K562 (cell line): ENCODE measurements around the gene NR0B1. TPM values are rescaled to one million over a fixed set of nuclear protein-coding genes. Genes with fewer than 3 reads are reported as not detected.

Experiments
- CREM ChIP-seq: IDR thresholded peaks from 2 replicates; pipeline ENCODE4 v1.6.1; 2014; ENCODE audit warnings: antibody characterized with exemption, low read depth
- HIVEP1 ChIP-seq: fragments of 250-450 bp; sonication (Bioruptor Pico); IDR thresholded peaks from 2 replicates; pipeline ENCODE4 v1.4.0; 2020; ENCODE audit warnings: mild to moderate bottlenecking
- MCM3 ChIP-seq: fragments of 450-650 bp; IDR thresholded peaks from 2 replicates; pipeline ENCODE4 v1.6.1; 2016
- MECOM ChIP-seq: fragments of 250-450 bp; sonication (Bioruptor Pico); IDR thresholded peaks from 2 replicates; pipeline ENCODE4 v1.8.0; 2022; ENCODE audit warnings: inconsistent platforms
- NFRKB ChIP-seq: fragments of 450-650 bp; IDR thresholded peaks from 2 replicates; pipeline ENCODE4 v1.6.1; 2016; ENCODE audit warnings: low read depth
- NR2C2 ChIP-seq, 2 experiments: fragments of 200-800 bp in 1 of 2; sonication (Bioruptor generic) in 1 of 2; sonication (generic) in 1 of 2; formaldehyde crosslinking in 1 of 2; IDR thresholded peaks; 2 replicates each; pipeline versions ENCODE4 v1.6.1 to v1.8.0; 2016 to 2022; ENCODE audit warnings: mild to moderate bottlenecking in 1 of 2, missing compliant biosample characterization in 1 of 2, missing genetic modification characterization in 1 of 2, missing genetic modification reagents in 1 of 2
- PHTF2 ChIP-seq: fragments of 250-450 bp; sonication (Bioruptor Pico); IDR thresholded peaks from 2 replicates; pipeline ENCODE4 v1.5.0; 2021; ENCODE audit warnings: mild to moderate bottlenecking
- RBM14 ChIP-seq: fragments of 200-400 bp; formaldehyde crosslinking; IDR thresholded peaks from 2 replicates; pipeline ENCODE4 v1.6.1; 2018; ENCODE audit warnings: low read depth, mild to moderate bottlenecking, low read length, moderate library complexity, borderline replicate concordance; ENCODE audit not compliant: insufficient read depth
- SIRT6 ChIP-seq: IDR thresholded peaks from one replicate; pipeline ENCODE4 v1.6.1; 2012; ENCODE audit warnings: low read depth, mild to moderate bottlenecking, control low read depth, inconsistent platforms, low read length, moderate library complexity
- SRSF3 ChIP-seq: fragments of 200-400 bp; formaldehyde crosslinking; IDR thresholded peaks from 2 replicates; pipeline ENCODE4 v1.6.1; 2016; ENCODE audit warnings: mild to moderate bottlenecking, low read length, moderate library complexity; ENCODE audit not compliant: insufficient read depth
- TARDBP ChIP-seq: fragments of 450-650 bp; IDR thresholded peaks from 2 replicates; pipeline ENCODE4 v1.6.1; 2016
- TEAD1 ChIP-seq, 2 experiments: fragments of 450-650 bp in 1 of 2; sonication (generic) in 1 of 2; formaldehyde crosslinking; IDR thresholded peaks; 2 replicates each; pipeline versions ENCODE4 v1.4.0 to v1.8.0; 2020 to 2022; ENCODE audit warnings: mild to moderate bottlenecking in 2 of 2, missing genetic modification reagents in 1 of 2
- ZNF24 ChIP-seq: fragments of 450-650 bp; IDR thresholded peaks from 2 replicates; pipeline ENCODE4 v1.6.1; 2016
- ZNF253 ChIP-seq: fragments of 250-450 bp; sonication (Bioruptor Pico); conservative IDR thresholded peaks from 2 replicates; pipeline ENCODE4 v1.6.1; 2021; ENCODE audit warnings: mild to moderate bottlenecking
- ZNF785 ChIP-seq: fragments of 250-450 bp; sonication (Bioruptor Pico); IDR thresholded peaks from 2 replicates; pipeline ENCODE4 v1.4.0; 2020; ENCODE audit warnings: mild to moderate bottlenecking
- polyA plus RNA-seq, 8 experiments: library from polyadenylated mRNA; depleted of rRNA in 4 of 8; stranded (reverse) in 5 of 8; unstranded in 3 of 8; fragments of >200 nt; fragmentation: Nextera tagmentation in 2 of 8; fragmentation: Illumina TruSeq in 1 of 8; extraction: Ambion mirVana in 2 of 8; extraction: Trizol in 1 of 8; gene quantifications; 2 replicates each; pipeline versions ENCODE4 v1.2.1 to v1.2.3, GENCODE V29; 2011 to 2014; ENCODE audit warnings: inconsistent platforms in 1 of 8, missing spikeins in 1 of 8
- total RNA-seq, 7 experiments: library from RNA; depleted of rRNA in 6 of 7; stranded (reverse); fragments of >200 nt in 6 of 7; fragmentation: Illumina TruSeq in 2 of 7; extraction: Trizol in 2 of 7; gene quantifications; 2 replicates each; pipeline versions ENCODE4 v1.2.1 to v1.2.3, GENCODE V29; 2011 to 2021; ENCODE audit warnings: low replicate concordance in 1 of 7
- TF ChIP-seq, protein P1 (sequence below), 2 experiments: fragments of 450-650 bp; IDR thresholded peaks; 2 replicates each; pipeline ENCODE4 v1.6.1; 2016; ENCODE audit warnings: mild to moderate bottlenecking in 2 of 2, borderline replicate concordance in 1 of 2, low read depth in 1 of 2, moderate library complexity in 1 of 2
- TF ChIP-seq, protein P2 (sequence below), 2 experiments: IDR thresholded peaks; 2 replicates each; pipeline ENCODE4 v1.6.1; 2012; ENCODE audit warnings: improper control_type of control experiment in 2 of 2, low read depth in 2 of 2, low read length in 2 of 2, borderline replicate concordance in 1 of 2

NR0B1 gene
- total and polyA plus RNA-seq, 9 of the 15 experiments (the other 6 are each of a cell fraction or from before 2014, with no cell fraction given) = not detected

GRCh38 chrX:30283456-30284200, 25.6 kb downstream of the NR0B1 start (continued):
- TF ChIP-seq, protein P1, sequence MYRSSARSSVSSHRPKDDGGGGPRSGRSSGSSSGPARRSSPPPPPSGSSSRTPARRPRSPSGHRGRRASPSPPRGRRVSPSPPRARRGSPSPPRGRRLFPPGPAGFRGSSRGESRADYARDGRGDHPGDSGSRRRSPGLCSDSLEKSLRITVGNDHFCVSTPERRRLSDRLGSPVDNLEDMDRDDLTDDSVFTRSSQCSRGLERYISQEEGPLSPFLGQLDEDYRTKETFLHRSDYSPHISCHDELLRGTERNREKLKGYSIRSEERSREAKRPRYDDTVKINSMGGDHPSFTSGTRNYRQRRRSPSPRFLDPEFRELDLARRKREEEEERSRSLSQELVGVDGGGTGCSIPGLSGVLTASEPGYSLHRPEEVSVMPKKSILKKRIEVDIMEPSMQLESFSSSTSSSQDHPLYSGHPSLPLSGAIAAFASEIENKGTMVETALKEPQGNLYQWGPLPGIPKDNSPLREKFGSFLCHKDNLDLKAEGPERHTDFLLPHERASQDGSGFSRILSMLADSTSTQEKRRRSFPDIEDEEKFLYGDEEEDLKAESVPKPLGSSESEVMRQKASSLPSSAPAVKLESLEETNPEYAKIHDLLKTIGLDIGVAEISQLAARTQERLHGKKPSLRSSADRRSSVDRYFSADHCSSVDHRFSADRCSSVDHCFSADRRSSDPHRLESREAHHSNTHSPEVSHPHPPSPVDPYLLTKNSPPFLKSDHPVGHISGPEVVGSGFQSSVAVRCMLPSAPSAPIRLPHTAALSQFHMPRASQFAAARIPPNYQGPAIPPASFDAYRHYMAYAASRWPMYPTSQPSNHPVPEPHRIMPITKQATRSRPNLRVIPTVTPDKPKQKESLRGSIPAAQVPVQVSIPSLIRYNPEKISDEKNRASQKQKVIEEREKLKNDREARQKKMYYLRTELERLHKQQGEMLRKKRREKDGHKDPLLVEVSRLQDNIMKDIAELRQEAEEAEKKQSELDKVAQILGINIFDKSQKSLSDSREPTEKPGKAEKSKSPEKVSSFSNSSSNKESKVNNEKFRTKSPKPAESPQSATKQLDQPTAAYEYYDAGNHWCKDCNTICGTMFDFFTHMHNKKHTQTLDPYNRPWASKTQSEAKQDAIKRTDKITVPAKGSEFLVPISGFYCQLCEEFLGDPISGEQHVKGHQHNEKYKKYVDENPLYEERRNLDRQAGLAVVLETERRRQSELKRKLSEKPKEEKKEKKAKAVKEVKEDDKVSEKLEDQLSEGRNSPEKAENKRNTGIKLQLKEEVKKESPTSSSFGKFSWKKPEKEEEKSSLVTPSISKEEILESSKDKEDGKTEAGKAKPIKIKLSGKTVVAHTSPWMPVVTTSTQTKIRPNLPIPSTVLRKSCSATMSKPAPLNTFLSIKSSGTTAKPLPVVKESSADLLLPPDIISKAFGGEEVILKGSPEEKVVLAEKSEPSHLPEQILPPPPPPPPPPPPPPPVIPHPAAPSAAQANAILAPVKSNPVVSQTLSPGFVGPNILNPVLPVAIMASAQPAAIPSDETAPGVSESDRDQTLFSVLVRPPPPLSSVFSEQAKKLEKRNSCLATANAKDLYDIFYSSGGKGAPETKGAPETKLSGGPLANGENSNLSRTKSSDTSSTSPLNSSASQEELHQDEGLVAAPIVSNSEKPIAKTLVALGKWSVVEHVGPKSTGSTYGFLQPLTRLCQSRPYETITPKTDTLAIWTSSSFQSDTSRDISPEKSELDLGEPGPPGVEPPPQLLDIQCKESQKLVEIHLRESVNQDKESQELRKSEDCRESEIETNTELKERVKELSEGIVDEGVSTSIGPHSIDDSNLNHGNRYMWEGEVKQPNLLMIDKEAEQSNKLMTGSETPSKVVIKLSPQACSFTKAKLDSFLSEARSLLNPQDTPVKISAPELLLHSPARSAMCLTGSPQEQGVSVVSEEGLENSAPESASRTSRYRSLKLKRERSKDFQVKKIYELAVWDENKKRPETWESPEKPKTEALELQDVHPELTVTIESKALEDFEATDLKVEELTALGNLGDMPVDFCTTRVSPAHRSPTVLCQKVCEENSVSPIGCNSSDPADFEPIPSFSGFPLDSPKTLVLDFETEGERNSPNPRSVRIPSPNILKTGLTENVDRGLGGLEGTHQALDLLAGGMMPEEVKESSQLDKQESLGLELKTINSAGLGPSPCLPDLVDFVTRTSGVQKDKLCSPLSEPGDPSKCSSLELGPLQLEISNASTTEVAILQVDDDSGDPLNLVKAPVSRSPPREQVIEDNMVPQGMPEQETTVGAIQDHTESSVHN (IDR thresholded peaks at IDR 0.05; ENCODE audit: borderline replicate concordance in 1 of 2, low read depth in 1 of 2) = peak in 1 of 2 experiments; percentile 76; a peak in 2 of 4 replicates
- TF ChIP-seq MCM3 = no peak
- TF ChIP-seq NR2C2 (CRISPR knock-in tag; IDR thresholded peaks at IDR 0.05) = no peak
- peak; percentile 66; the same call in 1 of the 2 replicates for TF ChIP-seq NR2C2 (tag; IDR thresholded peaks at IDR 0.05)
- TF ChIP-seq SIRT6 = no peak
- no peak for TF ChIP-seq PHTF2 (CRISPR knock-in tag)
- no peak for TF ChIP-seq RBM14
- no peak for TF ChIP-seq ZNF785 (CRISPR knock-in tag)
- TF ChIP-seq MECOM (CRISPR knock-in tag) = no peak
- no peak for TF ChIP-seq SRSF3
- TF ChIP-seq TEAD1 (CRISPR knock-in tag; IDR thresholded peaks at IDR 0.05) = no peak
- TF ChIP-seq TARDBP = no peak
- TF ChIP-seq ZNF24 = no peak
- TF ChIP-seq, protein P2, sequence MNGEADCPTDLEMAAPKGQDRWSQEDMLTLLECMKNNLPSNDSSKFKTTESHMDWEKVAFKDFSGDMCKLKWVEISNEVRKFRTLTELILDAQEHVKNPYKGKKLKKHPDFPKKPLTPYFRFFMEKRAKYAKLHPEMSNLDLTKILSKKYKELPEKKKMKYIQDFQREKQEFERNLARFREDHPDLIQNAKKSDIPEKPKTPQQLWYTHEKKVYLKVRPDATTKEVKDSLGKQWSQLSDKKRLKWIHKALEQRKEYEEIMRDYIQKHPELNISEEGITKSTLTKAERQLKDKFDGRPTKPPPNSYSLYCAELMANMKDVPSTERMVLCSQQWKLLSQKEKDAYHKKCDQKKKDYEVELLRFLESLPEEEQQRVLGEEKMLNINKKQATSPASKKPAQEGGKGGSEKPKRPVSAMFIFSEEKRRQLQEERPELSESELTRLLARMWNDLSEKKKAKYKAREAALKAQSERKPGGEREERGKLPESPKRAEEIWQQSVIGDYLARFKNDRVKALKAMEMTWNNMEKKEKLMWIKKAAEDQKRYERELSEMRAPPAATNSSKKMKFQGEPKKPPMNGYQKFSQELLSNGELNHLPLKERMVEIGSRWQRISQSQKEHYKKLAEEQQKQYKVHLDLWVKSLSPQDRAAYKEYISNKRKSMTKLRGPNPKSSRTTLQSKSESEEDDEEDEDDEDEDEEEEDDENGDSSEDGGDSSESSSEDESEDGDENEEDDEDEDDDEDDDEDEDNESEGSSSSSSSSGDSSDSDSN (IDR thresholded peaks at IDR 0.05; ENCODE audit: borderline replicate concordance in 1 of 2, low read depth in 2 of 2, low read length in 2 of 2) = no peak
- TF ChIP-seq CREM = no peak
- TF ChIP-seq HIVEP1 = no peak
- no peak; the same call in 1 of the 2 replicates for TF ChIP-seq NFRKB
- TF ChIP-seq ZNF253 (CRISPR knock-in tag) = no peak
